OCI-LY7 (cell line): Measurements from ENCODE around the gene PAK4. TPM values are rescaled to one million over a fixed set of nuclear protein-coding genes. Genes with fewer than 3 reads are reported as not detected.

ENCODE experiments used
- BruUV-seq: library from RNA; stranded (reverse); fragments of 400-500 nt; replicated peaks from 2 replicates; lab custom pipeline; 2021; lab: Mats Ljungman, UMichigan
- CTCF ChIA-PET: fragments of 300-600 bp; sonication (Branson Sonifier 250); formaldehyde crosslinking; loops from one replicate; lab custom pipeline; 2022; ENCODE audit warnings: antibody characterized with exemption; ENCODE audit not compliant: unreplicated experiment; lab: Charles Lee
- POLR2A ChIA-PET: fragments of 300-600 bp; sonication (Branson Sonifier 250); formaldehyde crosslinking; loops from one replicate; lab custom pipeline; 2022; ENCODE audit warnings: antibody characterized with exemption; lab: Charles Lee
- DNase-seq: peaks from one replicate; pipeline ENCODE4 v3.0.0-alpha.2; 2015; ENCODE audit warnings: low spot score
- H2AFZ ChIP-seq: fragments of 200-600 bp; sonication (generic), shearing (Covaris generic); 2 replicates; pipeline ENCODE4 v1.6.1; 2014; ENCODE audit warnings: mild to moderate bottlenecking, antibody characterized with exemption, low read length, moderate library complexity
- H3K27ac ChIP-seq: fragments of 200-600 bp; sonication (generic); 2 replicates; pipeline ENCODE4 v1.5.1; 2014; ENCODE audit warnings: mixed run types, low read depth, mild to moderate bottlenecking, moderate library complexity, low read length, inconsistent platforms; ENCODE audit not compliant: poor library complexity, severe bottlenecking
- H3K36me3 ChIP-seq: fragments of 200-600 bp; sonication (generic); 2 replicates; pipeline ENCODE4 v1.6.1; 2014; ENCODE audit warnings: mild to moderate bottlenecking, antibody characterized with exemption, low read length, moderate library complexity, mixed read lengths; ENCODE audit not compliant: insufficient read depth
- H3K4me1 ChIP-seq: fragments of 200-600 bp; sonication (generic); 2 replicates; pipeline ENCODE4 v1.5.1; 2014; ENCODE audit warnings: mild to moderate bottlenecking, low read length; ENCODE audit not compliant: insufficient read depth, poor library complexity, severe bottlenecking
- H3K4me2 ChIP-seq: fragments of 200-600 bp; sonication (generic); 2 replicates; pipeline ENCODE4 v1.6.1; 2014; ENCODE audit warnings: mild to moderate bottlenecking, low read length
- H3K4me3 ChIP-seq: fragments of 200-600 bp; sonication (generic); 2 replicates; pipeline ENCODE4 v1.5.1; 2014; ENCODE audit warnings: mild to moderate bottlenecking, low read depth, low read length; ENCODE audit not compliant: poor library complexity, severe bottlenecking
- H3K79me2 ChIP-seq: fragments of 200-600 bp; sonication (generic); 2 replicates; pipeline ENCODE4 v1.6.1; 2016; ENCODE audit warnings: low read depth, mild to moderate bottlenecking, low read length, moderate library complexity, mixed read lengths; ENCODE audit not compliant: insufficient read depth
- H3K9me2 ChIP-seq: fragments of 200-600 bp; sonication (generic); 2 replicates; pipeline ENCODE4 v1.6.1; 2016; ENCODE audit warnings: mild to moderate bottlenecking, low read length, mixed read lengths; ENCODE audit not compliant: insufficient read depth
- H3K9me3 ChIP-seq: fragments of 200-600 bp; sonication (generic); 2 replicates; pipeline ENCODE4 v1.6.1; 2014; ENCODE audit warnings: mild to moderate bottlenecking, mixed run types, low read length, mixed read lengths
- H4K20me1 ChIP-seq: fragments of 200-600 bp; sonication (generic); 2 replicates; pipeline ENCODE4 v1.6.1; 2014; ENCODE audit warnings: mild to moderate bottlenecking, antibody characterized with exemption, low read length, moderate library complexity, mixed read lengths; ENCODE audit not compliant: insufficient read depth
- CTCF ChIP-seq: fragments of 200-600 bp; sonication (generic); conservative IDR thresholded peaks from 2 replicates; pipeline ENCODE4 v1.5.1; 2014; ENCODE audit warnings: mild to moderate bottlenecking, antibody characterized with exemption, low read length, moderate library complexity, mixed read lengths
- EZH2phosphoT487 ChIP-seq: fragments of 200-600 bp; sonication (generic); IDR thresholded peaks from 2 replicates; pipeline ENCODE4 v1.6.1; 2018; ENCODE audit warnings: low read depth, borderline replicate concordance, mild to moderate bottlenecking, mixed run types, antibody characterized with exemption, low read length, moderate library complexity, mixed read lengths
- intact Hi-C: fragments of 100-400 bp; cut with micrococcal nuclease; formaldehyde crosslinking; loops from one replicate; pipeline ENCODE4 v1.10.0; 2022; ENCODE audit not compliant: unreplicated experiment
- total RNA-seq, 2 experiments: library from RNA; depleted of rRNA in 1 of 2; stranded (reverse); fragments of >200 nt in 1 of 2; shearing (Covaris generic) in 1 of 2; gene quantifications; 2 replicates each; pipeline ENCODE4 v1.2.3, GENCODE V29; 2014 to 2022

PAK4 gene
- total RNA-seq, 2 experiments from 2014 or later, result 7.8 to 26.7 TPM

DNA sequence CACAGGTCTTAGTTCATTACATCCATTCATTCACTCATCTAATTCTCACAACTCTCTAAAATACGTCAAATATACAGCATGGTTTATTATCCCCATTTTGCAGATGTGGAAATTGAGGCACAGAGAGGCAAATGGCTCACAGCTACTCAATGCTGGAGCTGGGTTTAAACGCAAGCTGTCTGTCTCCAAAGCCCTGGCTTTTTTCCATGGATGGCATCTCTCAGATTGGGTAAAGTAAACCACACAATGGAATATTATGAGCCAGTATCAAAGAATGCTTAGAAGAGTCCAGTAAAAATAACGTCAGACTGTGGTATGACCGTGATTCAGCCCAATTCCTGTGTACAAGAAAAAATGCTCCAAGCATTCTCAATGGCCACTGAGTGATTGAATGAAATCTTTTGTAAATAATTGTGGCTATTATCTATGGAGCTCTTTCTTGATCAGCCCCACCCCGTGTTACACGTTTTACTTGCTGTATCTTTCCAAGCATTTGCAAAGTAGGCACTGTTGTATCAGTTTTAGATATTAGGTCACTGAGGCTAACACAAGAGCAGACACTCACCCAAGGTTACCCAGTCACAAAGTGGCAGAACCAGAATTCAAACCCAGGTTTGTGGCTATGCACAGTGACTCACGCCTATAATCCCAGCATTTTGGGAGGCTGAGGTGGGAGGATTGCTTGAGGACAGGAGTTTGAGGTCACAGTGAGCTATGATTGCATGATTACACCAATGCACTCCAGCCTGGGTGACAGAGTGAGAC, 47.0 kb upstream of the PAK4 start:
- Histone ChIP-seq H2AFZ (no peak overlapping the region), H3K79me2 (no peaks in the 10 kb centered on the region), H3K4me3 (no peak overlapping the region), H4K20me1 (no peaks in the 10 kb centered on the region), H3K27ac (no peak overlapping the region), H3K9me3 (no peaks in the 10 kb centered on the region), H3K4me2 (no peak overlapping the region), H3K36me3 (no peaks in the 10 kb centered on the region), H3K4me1 (no peaks in the 10 kb centered on the region), H3K9me2 (no peaks in the 10 kb centered on the region)
- ChIA-PET POLR2A (interaction anchor here (0.6 kb wide), 1 partner anchor 129 kb away, joined by 4 read pairs; no protein-coding TSS in a partner anchor), CTCF (no interaction called here)
- no peak for DNase-seq
- BruUV-seq, result no TSS peak
- intact Hi-C loops, result no loop called here
- TF ChIP-seq EZH2phosphoT487, result no peak

- CTCF ChIA-PET, result no interaction called here
- Histone ChIP-seq H3K4me2 (no peak overlapping the region), H4K20me1 (no peaks in the 10 kb centered on the region), H3K4me1 (no peaks in the 10 kb centered on the region), H3K36me3 (no peaks in the 10 kb centered on the region), H3K79me2 (no peaks in the 10 kb centered on the region), H3K9me2 (no peaks in the 10 kb centered on the region), H3K27ac (no peak overlapping the region), H3K4me3 (no peak overlapping the region), H3K9me3 (no peaks in the 10 kb centered on the region), H2AFZ (no peak overlapping the region)
- no peak for DNase-seq
- no peak for TF ChIP-seq EZH2phosphoT487
- TF ChIP-seq CTCF, result no peak
- intact Hi-C loops, result no loop called here
- POLR2A ChIA-PET, result no interaction called here
- no TSS peak for BruUV-seq
These were observed 45.2 kb upstream of the PAK4 start for GRCh38 chr19:39080431-39080830.

DNA sequence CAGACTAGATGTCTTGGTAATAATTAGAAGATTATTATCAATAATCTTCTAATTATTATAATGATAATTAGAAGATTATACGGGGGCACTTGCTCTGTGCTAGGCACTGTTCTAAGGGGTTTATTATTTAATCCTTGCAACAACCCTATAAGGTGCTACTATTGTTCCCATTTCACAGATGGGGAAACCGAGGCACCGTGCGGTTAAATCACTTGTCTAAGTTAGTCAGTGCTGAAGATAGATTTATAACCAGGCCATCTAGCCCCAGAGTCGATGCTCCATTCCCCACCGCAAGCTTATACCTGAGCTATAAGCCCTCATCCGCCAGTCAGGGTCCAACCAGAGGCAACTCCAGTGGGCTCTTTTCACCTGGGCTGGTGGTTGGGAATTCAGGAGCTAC, 43.4 kb upstream of the PAK4 start:
- Histone ChIP-seq H3K79me2 (no peaks in the 10 kb centered on the region), H3K4me1 (no peaks in the 10 kb centered on the region), H3K4me3 (no peak overlapping the region), H3K9me2 (no peaks in the 10 kb centered on the region), H3K27ac (no peak overlapping the region), H2AFZ (no peak overlapping the region), H4K20me1 (no peaks in the 10 kb centered on the region), H3K9me3 (no peaks in the 10 kb centered on the region), H3K36me3 (no peaks in the 10 kb centered on the region), H3K4me2 (no peak overlapping the region)
- no peak for DNase-seq
- TF ChIP-seq EZH2phosphoT487, result no peak
- TF ChIP-seq CTCF, result no peak
- no TSS peak for BruUV-seq
- ChIA-PET POLR2A (interaction anchor here (0.7 kb wide), 1 partner anchor 142 kb away, joined by 3 read pairs; no protein-coding TSS in a partner anchor), CTCF (no interaction called here)
- intact Hi-C loops, result no loop called here
